Femur (tissue), 1 donor: Measurements from ENCODE around the gene ADGRA1.

Source experiments
- DNase-seq: peaks from one replicate; pipeline ENCODE4 v3.0.0-alpha.2; 2017

ADGRA1 gene

DNA sequence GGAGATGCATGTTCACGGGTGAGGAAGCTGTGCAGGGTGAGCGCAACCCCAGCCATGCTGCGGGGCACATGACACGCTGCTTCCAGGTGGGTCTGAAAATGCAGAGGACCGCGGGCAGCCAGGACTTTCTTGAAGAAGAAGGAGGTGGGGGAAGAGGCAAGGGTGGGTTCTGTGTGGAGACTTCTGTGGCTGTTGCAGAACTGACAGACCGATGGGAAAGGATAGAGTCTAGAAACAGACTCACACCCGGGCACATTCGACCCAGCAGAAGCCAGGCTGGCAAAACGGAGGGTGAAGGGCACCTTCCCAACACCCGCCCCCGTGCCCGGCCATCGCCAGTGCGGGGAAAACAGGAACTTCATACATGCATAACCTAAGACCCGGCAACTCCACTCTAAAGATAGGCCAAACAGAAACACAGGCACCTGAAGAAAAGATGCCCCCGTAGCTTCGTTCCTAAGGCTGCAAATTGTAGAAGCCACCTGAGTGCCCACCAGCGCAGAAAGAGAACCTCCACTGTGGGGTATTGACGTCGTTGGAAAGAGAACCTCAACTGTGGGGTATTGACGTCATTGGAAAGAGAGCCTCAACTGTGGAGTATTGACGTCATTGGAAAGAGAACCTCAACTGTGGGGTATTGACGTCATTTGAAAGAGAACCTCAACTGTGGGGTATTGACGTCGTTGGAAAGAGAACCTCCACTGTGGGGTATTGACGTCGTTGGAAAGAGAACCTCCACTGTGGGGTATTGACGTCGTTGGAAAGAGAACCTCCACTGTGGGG lies 67.5 kb downstream of the ADGRA1 start:
- DNase-seq = no peak

- no peak for DNase-seq
Measured at GRCh38 chr10:133156674-133157579, 69.2 kb downstream of the ADGRA1 start.

- no peak for DNase-seq
Measured at GRCh38 chr10:133157662-133158436, 70.1 kb downstream of the ADGRA1 start.

- no peak for DNase-seq
Measured at GRCh38 chr10:133158437-133158755, 70.7 kb downstream of the ADGRA1 start.

DNA sequence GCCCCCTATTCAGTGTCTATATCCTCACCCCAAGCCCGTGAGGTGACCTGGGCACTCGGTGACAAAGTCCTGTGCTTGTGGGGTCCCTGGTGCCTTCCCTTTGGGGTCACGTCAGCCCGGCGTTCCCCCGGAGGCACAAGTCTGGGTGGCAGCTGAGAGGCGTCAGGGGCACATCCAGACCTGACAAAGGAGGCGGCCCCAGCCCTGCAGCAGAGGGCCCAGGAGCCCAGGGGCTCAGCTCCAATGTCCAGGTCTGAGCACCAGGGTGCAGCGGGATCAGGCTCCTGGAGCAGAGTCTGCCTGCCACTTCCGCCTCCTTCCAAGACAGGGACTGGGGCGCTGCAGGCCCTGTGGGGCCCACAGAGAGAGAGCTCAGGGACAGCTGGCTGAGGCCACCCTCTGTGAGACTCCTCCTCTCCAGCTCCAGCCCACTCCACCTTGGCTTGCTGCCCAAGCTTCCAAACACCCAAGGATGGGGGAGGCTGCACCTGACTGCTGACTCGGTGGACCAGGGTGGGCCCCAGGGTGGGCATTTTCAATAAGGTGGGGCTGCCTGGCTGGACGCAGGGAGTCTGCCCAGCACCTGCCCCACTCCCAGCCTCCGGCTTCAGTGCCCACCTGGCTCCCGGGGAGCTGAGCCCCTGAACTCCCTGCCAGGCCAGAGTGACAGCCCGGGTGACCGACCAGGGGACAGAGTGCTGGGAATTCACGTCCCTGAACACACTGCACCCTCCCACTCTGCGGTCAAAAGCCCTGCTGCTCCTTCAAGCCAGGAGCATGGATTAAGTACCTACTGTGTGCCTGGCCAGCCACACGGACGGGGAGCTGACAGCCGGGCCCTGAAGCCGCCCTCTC lies 71.3 kb downstream of the ADGRA1 start:
- DNase-seq = no peak

DNA sequence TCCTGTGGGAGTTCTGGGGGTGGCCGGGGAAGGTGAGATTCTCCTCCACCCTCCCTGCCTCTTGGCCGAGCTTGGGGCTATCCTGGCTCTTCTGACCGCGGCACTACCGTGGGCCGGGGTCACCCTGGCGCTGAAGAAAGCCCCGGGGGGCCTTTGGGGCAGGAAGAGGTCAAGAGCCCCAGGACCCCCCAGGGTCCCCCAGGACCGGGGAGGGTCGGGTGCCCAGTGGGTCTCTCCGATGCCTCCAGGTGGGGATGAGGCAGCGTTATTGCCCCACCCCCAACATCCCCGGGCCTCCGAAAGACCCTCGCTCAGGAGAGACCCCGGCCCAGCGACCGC lies 71.9 kb downstream of the ADGRA1 start:
- no peak for DNase-seq

DNA sequence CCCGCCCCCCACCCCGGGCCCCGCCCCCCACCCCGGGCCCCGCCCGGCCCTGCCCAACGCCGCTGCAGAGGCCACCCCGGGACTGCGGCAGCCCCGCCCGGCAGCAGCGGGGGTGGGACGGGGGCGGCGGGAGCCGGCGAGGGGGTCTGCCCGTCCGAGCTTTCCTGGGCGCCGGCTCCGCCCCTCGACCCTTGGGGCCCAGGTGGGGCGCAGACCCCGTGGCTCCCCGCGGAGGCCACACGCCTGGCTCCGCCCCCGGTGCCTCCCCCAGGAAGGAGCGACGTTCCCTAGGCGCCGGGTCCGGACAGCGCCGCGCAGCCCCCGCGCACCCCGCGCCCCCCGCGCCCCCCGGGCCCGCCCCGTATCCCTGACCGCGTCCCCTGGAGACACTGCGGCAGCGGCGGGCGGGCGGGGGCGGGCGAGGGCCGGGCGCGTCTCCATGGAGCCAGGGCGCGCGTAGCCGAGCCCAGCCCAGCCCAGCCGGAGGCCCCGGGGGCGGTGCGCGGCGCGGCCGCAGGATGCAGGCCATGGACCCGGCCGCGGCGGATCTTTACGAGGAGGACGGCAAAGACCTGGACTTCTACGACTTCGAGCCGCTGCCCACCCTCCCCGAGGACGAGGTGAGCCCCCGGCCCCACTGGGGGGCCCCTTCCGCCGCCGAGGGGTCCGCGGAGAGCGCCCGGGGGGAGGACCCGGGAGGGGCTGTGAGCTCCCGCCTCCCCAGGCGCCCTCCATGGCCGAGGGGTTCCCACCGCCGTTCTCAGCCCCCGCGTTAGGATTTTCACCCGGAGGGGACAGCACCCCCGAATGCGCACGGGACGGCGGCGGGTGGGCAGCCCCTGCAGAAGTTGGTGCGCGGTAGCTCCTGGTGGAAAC lies 72.5 kb downstream of the ADGRA1 start, which contains the start of gene KNDC1:
Gene KNDC1, plus strand, starts transcription at position 270 of the 876 bp plus-strand sequence. Its CDS starts 249 bp downstream, at position 519.
- peak; percentile 49 for DNase-seq

DNA sequence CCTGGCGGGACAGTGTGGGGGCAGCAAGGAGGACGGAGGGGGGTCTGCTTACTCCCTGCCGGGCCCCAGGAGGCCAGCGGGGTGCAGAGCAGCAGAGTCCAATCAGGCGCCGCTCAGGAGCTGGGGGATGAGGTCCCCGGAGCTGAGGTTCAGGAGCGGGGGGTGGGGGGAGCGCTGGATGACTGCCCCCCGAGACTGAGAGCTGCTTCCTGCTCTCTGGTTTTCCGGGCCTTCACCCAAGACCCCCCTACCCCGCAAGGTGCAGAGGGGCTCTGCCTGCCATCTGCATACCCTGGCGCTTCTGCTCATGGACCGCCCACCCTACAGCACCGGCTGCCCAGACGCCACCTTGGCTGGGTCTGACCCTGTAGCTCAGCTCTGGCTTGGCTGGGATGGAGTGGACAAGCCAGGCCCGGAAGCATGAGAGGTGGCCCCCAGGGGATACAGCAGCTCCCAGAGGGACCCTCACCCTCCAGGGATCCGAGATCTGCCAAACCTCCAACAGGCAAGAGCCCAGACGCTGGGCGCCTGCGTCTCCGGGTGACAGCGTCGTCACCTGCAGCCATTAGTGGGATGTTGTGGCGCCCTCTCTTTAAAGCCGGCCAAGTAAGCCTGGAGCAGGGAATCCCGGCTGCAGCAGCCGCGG lies 73.2 kb downstream of the ADGRA1 start:
- DNase-seq = peak; percentile 16

DNA sequence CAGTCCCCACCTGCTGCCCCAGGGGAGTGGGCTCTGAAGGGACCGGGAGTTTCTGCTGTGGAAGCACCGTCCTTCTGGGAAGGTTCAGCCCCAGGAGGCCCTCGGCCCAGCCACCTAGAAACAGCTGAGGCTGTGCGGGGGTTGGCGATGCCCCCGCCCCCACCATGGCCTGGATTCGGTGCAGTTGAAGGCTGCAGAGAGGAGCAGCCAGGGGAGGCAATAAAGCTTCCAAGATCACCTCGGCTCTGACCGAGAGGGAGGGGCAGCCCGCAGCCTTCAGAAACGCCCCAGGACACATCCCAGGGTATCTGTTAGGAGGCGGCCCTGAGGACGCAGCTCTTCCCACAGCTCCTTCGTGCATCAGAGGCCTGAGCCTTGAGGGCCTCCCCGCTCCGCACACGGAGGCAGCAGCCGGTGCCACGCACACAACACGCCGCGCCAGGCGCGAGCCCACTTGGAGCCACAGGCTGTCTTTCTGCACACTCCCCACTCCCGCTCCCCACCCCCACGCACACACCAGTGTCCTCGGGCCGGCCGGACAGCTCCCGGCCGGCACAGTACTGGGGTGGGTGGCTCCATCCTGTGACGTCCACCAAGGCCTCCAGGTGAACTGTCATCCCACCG lies 73.9 kb downstream of the ADGRA1 start:
- DNase-seq = peak; percentile 16

- peak; percentile 24 for DNase-seq
Measured at GRCh38 chr10:133162178-133162909, 74.6 kb downstream of the ADGRA1 start.

DNA sequence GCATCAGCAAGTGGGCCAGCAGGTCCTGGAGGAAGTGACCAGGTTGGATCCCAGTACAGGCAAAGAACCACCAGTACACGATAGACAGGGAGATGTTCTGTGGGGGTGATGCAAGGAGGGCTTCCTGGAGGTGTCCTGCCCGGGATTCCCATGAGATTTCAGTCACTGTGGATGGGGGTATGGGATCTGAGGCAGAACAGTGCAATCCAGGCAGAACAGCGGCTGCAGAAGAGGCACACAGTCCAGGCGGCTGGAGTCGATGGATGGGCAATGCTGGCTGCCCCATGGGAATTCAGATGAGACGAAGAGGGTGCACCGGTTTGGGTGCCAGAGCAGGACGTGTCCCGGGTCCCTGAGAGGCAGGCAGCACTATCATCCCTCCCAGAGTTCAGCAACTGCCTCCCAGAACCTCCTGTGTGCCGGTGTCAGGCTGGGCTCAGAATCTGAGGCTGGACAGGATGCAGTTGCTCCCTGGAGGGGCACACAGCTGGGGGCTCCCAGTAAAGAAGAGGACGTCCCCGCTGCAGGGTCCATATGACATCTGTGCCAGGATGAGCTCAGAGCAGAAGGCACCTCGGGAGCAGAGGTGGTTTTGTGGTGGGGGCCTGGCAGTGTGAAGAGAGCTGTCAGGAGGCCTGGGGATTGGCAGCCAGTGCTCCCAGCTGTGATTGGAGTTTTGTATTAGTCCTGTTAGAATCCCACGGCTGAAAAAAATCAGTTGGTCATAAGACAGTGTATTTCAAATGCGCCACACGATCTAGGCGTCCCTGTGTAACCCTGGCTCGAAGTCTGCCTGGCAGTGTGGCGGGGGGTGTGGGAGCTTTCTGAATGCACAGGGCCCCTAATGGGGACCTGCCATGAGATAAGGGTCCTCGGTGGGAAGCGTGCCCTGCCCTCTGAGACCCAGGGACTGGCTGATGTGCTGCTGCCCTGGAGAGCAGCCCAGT lies 75.5 kb downstream of the ADGRA1 start:
- peak; percentile 18 for DNase-seq

DNA sequence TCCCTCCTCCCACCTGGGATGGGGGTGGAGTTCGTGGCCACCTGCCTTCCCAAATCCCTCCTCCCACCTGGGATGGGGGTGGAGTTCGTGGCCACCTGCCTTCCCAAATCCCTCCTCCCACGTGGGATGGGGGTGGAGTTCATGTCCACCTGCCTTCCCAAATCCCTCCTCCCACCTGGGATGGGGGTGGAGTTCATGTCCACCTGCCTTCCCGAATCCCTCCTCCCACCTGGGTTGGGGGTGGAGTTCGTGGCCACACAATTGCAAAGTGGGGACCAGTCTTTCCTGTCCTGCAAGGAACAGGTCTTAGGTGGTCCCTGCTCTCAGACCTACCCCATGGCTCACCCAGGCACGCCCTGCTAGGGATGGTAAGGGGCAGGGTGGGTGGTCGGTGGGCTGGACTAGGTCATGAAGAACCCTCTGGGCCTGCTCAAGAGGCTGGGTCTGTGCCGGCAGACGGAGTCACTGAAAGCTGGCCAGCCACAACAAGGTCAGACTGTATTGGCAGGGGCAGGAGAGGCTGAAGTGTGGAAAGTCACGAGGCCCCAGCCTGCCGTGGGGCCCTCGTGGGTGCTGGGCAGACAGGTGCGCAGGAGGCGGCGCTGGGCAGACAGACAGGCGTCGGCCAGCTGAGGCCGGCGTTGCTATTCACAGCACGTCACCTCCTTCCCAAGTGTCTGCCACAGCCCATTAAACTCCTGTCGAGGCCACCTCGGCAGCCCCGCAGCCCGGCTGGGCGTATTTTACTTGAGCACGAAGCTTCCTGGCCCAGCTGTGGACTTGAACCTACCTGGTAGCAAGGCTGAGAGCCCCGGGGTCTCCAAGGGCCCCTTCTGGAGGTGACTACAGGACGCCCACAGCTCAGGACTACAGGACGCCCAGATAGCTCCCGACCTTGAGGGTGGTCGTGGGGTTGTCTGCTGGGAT lies 76.4 kb downstream of the ADGRA1 start:
- peak; percentile 17 for DNase-seq

GRCh38 chr10:133164816-133165555 lies 77.3 kb downstream of the ADGRA1 start:
- DNase-seq = peak; percentile 15

- no peak for DNase-seq
Measured at GRCh38 chr10:133165556-133166503, 78.1 kb downstream of the ADGRA1 start.

DNA sequence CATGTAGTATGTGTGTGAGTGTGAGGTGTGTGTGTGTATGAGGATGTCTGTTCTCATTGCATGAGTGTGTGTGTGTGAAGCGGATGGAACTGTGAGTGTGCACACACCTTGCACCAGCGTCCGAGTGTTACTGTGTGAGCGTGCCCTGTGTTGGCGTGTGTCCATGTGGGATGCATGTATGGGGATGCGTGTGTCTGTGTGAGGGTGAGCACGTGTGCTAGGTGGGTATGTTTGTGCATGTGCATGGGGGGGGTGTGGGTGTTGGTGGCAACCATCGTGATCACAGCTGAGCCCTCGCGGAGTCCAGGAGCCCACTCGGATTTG lies 78.7 kb downstream of the ADGRA1 start:
- DNase-seq = no peak
